SK-N-SH treated with all-trans-retinoic acid at 6 μM for 48 hours (cell line): ENCODE measurements around the gene HECTD4.

Experiments
- ATAC-seq: fragments of 200-7000 bp; cut with Tn5 transposase; 3 replicates; pipeline ENCODE4 v1.9.1; 2020; ENCODE audit warnings: mild to moderate bottlenecking, moderate library complexity
- BACH2 ChIP-seq: fragments of 250-450 bp; sonication (Bioruptor Pico); IDR thresholded peaks from 2 replicates; pipeline ENCODE4 v1.9.0; 2021; ENCODE audit warnings: mild to moderate bottlenecking, borderline replicate concordance
- ESRRG ChIP-seq: fragments of 250-450 bp; sonication (Bioruptor Pico); IDR thresholded peaks from 2 replicates; pipeline ENCODE4 v1.6.1; 2021; ENCODE audit warnings: mild to moderate bottlenecking
- GLIS3 ChIP-seq: fragments of 250-450 bp; sonication (Bioruptor Pico); IDR thresholded peaks from 2 replicates; pipeline ENCODE4 v1.5.0; 2020; ENCODE audit warnings: mild to moderate bottlenecking, moderate library complexity
- ISL1 ChIP-seq: fragments of 250-450 bp; sonication (Bioruptor Pico); IDR thresholded peaks from 2 replicates; pipeline ENCODE4 v2.1.2; 2022; ENCODE audit warnings: mild to moderate bottlenecking, moderate library complexity
- OSR1 ChIP-seq: fragments of 250-450 bp; sonication (Bioruptor Pico); IDR thresholded peaks from 2 replicates; pipeline ENCODE4 v1.8.0; 2022; ENCODE audit warnings: moderate library complexity, mild to moderate bottlenecking, inconsistent platforms
- PATZ1 ChIP-seq: fragments of 250-450 bp; sonication (Bioruptor Pico); IDR thresholded peaks from 2 replicates; pipeline ENCODE4 v1.8.0; 2020; ENCODE audit warnings: mild to moderate bottlenecking, moderate library complexity, borderline replicate concordance
- POU6F1 ChIP-seq: fragments of 250-450 bp; sonication (Bioruptor Pico); IDR thresholded peaks from 2 replicates; pipeline ENCODE4 v1.8.0; 2021; ENCODE audit warnings: low read depth, mild to moderate bottlenecking, moderate library complexity, borderline replicate concordance
- PPARA ChIP-seq: fragments of 250-450 bp; sonication (Bioruptor Pico); IDR thresholded peaks from 2 replicates; pipeline ENCODE4 v1.5.0; 2020; ENCODE audit warnings: mild to moderate bottlenecking, borderline replicate concordance
- RARB ChIP-seq: fragments of 250-450 bp; sonication (Bioruptor Pico); IDR thresholded peaks from 2 replicates; pipeline ENCODE4 v1.8.0; 2021; ENCODE audit warnings: mild to moderate bottlenecking, moderate library complexity
- SNAI2 ChIP-seq: fragments of 250-450 bp; sonication (Bioruptor Pico); IDR thresholded peaks from 2 replicates; pipeline ENCODE4 v1.5.0; 2020; ENCODE audit warnings: mild to moderate bottlenecking, moderate library complexity
- TCF4 ChIP-seq: fragments of 250-450 bp; sonication (Bioruptor Pico); IDR thresholded peaks from 2 replicates; pipeline ENCODE4 v1.8.0; 2021; ENCODE audit warnings: mild to moderate bottlenecking, moderate library complexity, borderline replicate concordance
- TOX ChIP-seq: fragments of 250-450 bp; sonication (Bioruptor Pico); IDR thresholded peaks from 2 replicates; pipeline ENCODE4 v1.8.0; 2021; ENCODE audit warnings: mild to moderate bottlenecking, moderate library complexity, borderline replicate concordance
- ZC3H10 ChIP-seq: fragments of 250-450 bp; sonication (Bioruptor Pico); IDR thresholded peaks from 2 replicates; pipeline ENCODE4 v1.5.1; 2021; ENCODE audit warnings: mild to moderate bottlenecking, moderate library complexity
- ZFP3 ChIP-seq: fragments of 250-450 bp; sonication (Bioruptor Pico); IDR thresholded peaks from 2 replicates; pipeline ENCODE4 v1.5.0; 2020; ENCODE audit warnings: mild to moderate bottlenecking, moderate library complexity
- ZFP30 ChIP-seq: fragments of 450-650 bp; formaldehyde crosslinking; IDR thresholded peaks from 2 replicates; pipeline ENCODE4 v1.5.0; 2022; ENCODE audit warnings: mild to moderate bottlenecking, moderate library complexity
- ZNF565 ChIP-seq: fragments of 450-650 bp; formaldehyde crosslinking; conservative IDR thresholded peaks from 2 replicates; pipeline ENCODE4 v1.5.0; 2020; ENCODE audit warnings: low read depth, mild to moderate bottlenecking, moderate library complexity
- ZNF70 ChIP-seq: fragments of 450-650 bp; formaldehyde crosslinking; IDR thresholded peaks from 2 replicates; pipeline ENCODE4 v1.5.0; 2020; ENCODE audit warnings: mild to moderate bottlenecking, moderate library complexity
- ZNF8 ChIP-seq: fragments of 450-650 bp; formaldehyde crosslinking; IDR thresholded peaks from 2 replicates; pipeline ENCODE4 v1.5.0; 2020; ENCODE audit warnings: mild to moderate bottlenecking, moderate library complexity
- TF ChIP-seq, protein P1 (sequence below): fragments of 250-450 bp; sonication (Bioruptor Pico); IDR thresholded peaks from 2 replicates; pipeline ENCODE4 v1.5.0; 2020; ENCODE audit warnings: mild to moderate bottlenecking, moderate library complexity
- TF ChIP-seq, protein P2 (sequence below): fragments of 250-450 bp; sonication (Bioruptor Pico); IDR thresholded peaks from 2 replicates; pipeline ENCODE4 v1.5.1; 2020; ENCODE audit warnings: low read depth, mild to moderate bottlenecking, moderate library complexity

Gene HECTD4

GRCh38 chr12:112126911-112127310 lies 255.3 kb downstream of the HECTD4 start (continued):
- no peak for TF ChIP-seq PATZ1 (CRISPR knock-in tag)

DNA sequence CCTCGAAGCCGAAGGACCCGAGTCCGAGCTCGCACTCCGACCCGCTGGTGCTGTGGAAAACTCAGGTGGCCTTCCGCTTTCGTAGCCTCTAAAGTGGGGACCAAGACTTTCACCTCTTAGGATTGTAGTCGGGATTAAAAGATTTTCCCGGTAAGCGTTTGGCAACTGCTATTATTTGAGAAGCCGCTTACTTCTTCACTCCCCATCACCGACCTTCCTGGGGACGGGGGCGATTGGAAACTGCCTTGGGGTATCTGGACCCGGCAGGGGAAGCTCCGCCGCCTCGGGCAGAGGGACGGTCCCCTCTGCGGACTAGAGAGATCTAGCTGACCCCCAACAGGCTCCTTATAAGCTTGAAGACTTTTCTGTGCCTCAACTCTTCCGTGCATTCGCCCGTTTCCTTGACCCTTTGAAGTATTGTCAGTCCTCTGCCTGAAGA lies 256.2 kb downstream of the HECTD4 start:
- no peak; the same call in 2 of the 3 replicates for ATAC-seq
- TF ChIP-seq ESRRG (CRISPR knock-in tag): no peak

- peak; percentile 100 for ATAC-seq
- no peak for TF ChIP-seq TOX (CRISPR knock-in tag)
- TF ChIP-seq ZNF565 (CRISPR knock-in tag): no peak
- TF ChIP-seq, protein P1, sequence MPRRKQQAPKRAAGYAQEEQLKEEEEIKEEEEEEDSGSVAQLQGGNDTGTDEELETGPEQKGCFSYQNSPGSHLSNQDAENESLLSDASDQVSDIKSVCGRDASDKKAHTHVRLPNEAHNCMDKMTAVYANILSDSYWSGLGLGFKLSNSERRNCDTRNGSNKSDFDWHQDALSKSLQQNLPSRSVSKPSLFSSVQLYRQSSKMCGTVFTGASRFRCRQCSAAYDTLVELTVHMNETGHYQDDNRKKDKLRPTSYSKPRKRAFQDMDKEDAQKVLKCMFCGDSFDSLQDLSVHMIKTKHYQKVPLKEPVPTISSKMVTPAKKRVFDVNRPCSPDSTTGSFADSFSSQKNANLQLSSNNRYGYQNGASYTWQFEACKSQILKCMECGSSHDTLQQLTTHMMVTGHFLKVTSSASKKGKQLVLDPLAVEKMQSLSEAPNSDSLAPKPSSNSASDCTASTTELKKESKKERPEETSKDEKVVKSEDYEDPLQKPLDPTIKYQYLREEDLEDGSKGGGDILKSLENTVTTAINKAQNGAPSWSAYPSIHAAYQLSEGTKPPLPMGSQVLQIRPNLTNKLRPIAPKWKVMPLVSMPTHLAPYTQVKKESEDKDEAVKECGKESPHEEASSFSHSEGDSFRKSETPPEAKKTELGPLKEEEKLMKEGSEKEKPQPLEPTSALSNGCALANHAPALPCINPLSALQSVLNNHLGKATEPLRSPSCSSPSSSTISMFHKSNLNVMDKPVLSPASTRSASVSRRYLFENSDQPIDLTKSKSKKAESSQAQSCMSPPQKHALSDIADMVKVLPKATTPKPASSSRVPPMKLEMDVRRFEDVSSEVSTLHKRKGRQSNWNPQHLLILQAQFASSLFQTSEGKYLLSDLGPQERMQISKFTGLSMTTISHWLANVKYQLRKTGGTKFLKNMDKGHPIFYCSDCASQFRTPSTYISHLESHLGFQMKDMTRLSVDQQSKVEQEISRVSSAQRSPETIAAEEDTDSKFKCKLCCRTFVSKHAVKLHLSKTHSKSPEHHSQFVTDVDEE (CRISPR knock-in tag): no peak
- no peak for TF ChIP-seq ZC3H10
Measured at GRCh38 chr12:112125250-112125999, 256.8 kb downstream of the HECTD4 start, which contains the start of gene TRAFD1. Gene TRAFD1 (plus strand): TSS chr12:112125560. CDS start chr12:112130523, 4,963 bp downstream.

GRCh38 chr12:112124918-112125249 lies 257.3 kb downstream of the HECTD4 start:
- ATAC-seq: no peak

GRCh38 chr12:112122823-112123690 lies 259.2 kb downstream of the HECTD4 start:
- ATAC-seq: no peak
- TF ChIP-seq POU6F1 (CRISPR knock-in tag): no peak
- no peak for TF ChIP-seq GLIS3 (CRISPR knock-in tag)
- TF ChIP-seq TCF4 (CRISPR knock-in tag): no peak
- TF ChIP-seq ISL1: no peak
- TF ChIP-seq ZNF70 (CRISPR knock-in tag): no peak
- no peak for TF ChIP-seq RARB (CRISPR knock-in tag)
- TF ChIP-seq PATZ1 (CRISPR knock-in tag): no peak
- no peak for TF ChIP-seq BACH2 (CRISPR knock-in tag)
- no peak for TF ChIP-seq ZNF8 (CRISPR knock-in tag)
- no peak for TF ChIP-seq OSR1 (CRISPR knock-in tag)
- TF ChIP-seq, protein P2, sequence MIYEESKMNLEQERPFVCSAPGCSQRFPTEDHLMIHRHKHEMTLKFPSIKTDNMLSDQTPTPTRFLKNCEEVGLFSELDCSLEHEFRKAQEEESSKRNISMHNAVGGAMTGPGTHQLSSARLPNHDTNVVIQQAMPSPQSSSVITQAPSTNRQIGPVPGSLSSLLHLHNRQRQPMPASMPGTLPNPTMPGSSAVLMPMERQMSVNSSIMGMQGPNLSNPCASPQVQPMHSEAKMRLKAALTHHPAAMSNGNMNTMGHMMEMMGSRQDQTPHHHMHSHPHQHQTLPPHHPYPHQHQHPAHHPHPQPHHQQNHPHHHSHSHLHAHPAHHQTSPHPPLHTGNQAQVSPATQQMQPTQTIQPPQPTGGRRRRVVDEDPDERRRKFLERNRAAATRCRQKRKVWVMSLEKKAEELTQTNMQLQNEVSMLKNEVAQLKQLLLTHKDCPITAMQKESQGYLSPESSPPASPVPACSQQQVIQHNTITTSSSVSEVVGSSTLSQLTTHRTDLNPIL (CRISPR knock-in tag): no peak
- TF ChIP-seq ZFP30 (CRISPR knock-in tag): no peak

More at GRCh38 chr12:112124918-112125249, 257.3 kb downstream of the HECTD4 start:
- no peak for TF ChIP-seq ZNF565 (CRISPR knock-in tag)
- TF ChIP-seq BACH2 (CRISPR knock-in tag): no peak
- TF ChIP-seq RARB (CRISPR knock-in tag): no peak
- no peak for TF ChIP-seq ESRRG (CRISPR knock-in tag)
- TF ChIP-seq ZNF70 (CRISPR knock-in tag): no peak
- no peak for TF ChIP-seq GLIS3 (CRISPR knock-in tag)
- no peak for TF ChIP-seq SNAI2 (CRISPR knock-in tag)
- TF ChIP-seq ZFP3: no peak
- no peak for TF ChIP-seq ISL1
- TF ChIP-seq OSR1 (CRISPR knock-in tag): no peak
- no peak for TF ChIP-seq TCF4 (CRISPR knock-in tag)
- TF ChIP-seq, protein P2 (CRISPR knock-in tag): no peak
- no peak for TF ChIP-seq ZNF8 (CRISPR knock-in tag)
- no peak for TF ChIP-seq ZFP30 (CRISPR knock-in tag)
- no peak for TF ChIP-seq PPARA (CRISPR knock-in tag)
